TTC549 (cell line): Measurements from ENCODE around the gene CNGA3.
"Not testable (repeated sequence)": the region's sequence is repeated elsewhere in the genome, so short reads cannot be mapped to it uniquely, and the experiment has no call there.

Experiments used
- FAIRE-seq: peaks from 2 replicates; lab custom pipeline; 2012; peaks lifted over from hg19 to GRCh38; lab: Jason Lieb, UNC

Gene CNGA3

GRCh38 chr2:98346311-98347236 lies at the start of gene CNGA3:
CNGA3 (plus strand) TSS chr2:98346456; CDS start chr2:98369976, 23,520 bp downstream.
- no peak for FAIRE-seq

- FAIRE-seq = no peak
Observed at GRCh38 chr2:98297817-98298682, 48.2 kb upstream of the CNGA3 start.

- FAIRE-seq = no peak
Observed at GRCh38 chr2:98298683-98299164, 47.5 kb upstream of the CNGA3 start.

GRCh38 chr2:98299211-98299905 lies 46.9 kb upstream of the CNGA3 start:
- FAIRE-seq = no peak

GRCh38 chr2:98300141-98300874 lies 45.9 kb upstream of the CNGA3 start:
- no peak for FAIRE-seq

DNA sequence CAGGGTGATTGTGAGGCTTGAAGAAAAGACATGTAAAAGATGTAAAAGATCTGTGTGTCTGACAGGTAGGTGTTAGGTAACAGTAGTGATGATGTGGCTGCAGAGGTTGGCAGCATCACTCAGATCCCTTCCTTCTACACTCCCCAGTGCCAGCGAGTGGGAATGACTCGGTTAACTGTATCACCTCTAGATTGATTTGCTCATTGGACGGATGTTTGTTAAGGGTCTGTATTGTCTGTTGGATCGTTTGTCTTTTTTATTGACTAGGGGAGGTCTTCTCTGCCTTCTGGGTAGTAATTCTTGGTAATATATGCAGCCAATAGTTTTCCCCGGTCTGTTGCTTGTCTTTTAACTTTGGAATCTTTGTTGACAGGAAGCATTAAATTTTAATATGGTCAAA lies 44.8 kb upstream of the CNGA3 start:
- no peak for FAIRE-seq

DNA sequence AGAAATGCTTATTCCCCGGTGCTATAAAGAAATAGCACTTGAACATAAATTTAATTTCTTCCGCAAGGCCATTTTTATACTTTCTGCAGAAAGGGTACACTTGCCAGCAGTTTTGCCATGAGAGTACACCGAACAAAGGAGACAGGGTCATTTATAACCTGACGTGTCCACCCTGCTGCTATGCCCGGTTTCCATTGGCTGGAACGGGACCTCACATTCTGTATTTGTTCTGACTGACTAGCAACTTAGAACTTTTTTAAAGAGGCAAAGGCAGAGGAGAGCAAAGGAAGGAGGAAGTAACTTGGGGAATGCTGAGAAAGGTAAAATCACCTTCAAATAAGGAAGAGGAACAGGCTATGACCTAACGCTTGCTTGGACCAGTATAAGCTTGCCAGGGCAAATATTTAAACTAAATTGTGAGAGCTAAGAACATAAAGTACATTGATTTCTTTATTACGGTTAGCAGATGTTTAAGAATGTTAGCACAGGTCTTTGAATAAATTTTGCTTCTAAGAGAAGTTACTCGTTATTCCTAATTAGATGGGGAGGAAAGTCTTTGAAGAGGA lies 39.0 kb upstream of the CNGA3 start:
- FAIRE-seq = not testable (repeated sequence)

DNA sequence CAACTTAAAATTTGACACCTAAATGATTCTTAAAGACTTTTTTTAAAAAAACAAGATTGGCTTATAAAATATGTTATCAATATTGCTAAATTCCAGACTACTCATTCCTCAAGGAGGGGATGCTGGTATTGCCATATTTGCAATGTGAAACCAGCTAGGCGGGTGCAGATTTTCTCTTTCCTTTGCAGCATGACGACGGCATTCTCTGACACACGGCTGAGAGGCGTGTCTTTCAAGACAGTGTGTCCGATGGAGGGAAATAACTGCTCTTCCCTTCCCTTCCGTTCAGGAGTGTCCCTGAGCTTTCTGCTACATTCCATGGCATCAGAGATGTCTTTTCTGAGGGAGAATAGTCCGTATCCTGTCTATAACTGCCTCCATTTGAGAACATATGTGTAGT lies 38.2 kb upstream of the CNGA3 start:
- FAIRE-seq = no peak

GRCh38 chr2:98308532-98308931 lies 37.7 kb upstream of the CNGA3 start:
- FAIRE-seq = no peak

GRCh38 chr2:98309580-98309979 lies 36.7 kb upstream of the CNGA3 start:
- FAIRE-seq = no peak

DNA sequence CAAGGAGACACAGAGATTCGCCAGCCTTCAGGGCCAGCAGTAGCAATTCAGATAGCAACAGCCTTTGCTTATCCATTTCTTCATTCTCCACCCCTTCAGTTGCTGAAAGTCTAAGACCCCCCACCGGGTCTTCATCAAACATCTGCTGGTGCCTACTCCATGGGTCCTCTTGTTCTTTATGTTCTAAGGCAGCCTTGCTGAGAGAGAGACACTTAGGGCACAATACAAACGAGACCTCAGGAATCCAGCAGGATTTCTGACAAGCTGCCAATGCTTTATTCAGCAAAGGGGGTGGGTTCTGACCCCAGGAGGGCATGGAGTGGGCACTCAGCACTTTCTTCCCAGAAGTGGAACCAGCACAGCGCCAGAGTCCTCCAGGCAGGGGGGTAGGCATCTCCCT lies 36.2 kb upstream of the CNGA3 start:
- no peak for FAIRE-seq

DNA sequence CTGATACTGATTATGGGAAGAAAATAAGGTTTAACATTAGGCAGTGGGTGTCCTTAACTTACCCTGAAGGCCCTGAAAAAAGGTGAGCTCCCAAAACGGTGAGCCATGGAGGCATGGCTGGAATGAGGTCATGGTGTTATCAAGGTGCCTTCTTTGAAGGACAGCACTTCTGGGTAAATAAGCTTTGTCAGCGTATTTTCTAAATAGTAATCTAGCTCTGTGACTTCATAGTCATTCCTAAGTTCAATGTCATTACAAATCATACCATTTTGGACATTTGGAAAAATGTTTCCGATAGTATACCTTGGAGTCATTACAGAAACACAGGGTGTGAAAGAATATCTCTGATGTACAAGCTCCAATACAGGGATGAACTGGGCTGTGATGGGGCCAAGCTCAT lies 35.2 kb upstream of the CNGA3 start:
- no peak for FAIRE-seq

DNA sequence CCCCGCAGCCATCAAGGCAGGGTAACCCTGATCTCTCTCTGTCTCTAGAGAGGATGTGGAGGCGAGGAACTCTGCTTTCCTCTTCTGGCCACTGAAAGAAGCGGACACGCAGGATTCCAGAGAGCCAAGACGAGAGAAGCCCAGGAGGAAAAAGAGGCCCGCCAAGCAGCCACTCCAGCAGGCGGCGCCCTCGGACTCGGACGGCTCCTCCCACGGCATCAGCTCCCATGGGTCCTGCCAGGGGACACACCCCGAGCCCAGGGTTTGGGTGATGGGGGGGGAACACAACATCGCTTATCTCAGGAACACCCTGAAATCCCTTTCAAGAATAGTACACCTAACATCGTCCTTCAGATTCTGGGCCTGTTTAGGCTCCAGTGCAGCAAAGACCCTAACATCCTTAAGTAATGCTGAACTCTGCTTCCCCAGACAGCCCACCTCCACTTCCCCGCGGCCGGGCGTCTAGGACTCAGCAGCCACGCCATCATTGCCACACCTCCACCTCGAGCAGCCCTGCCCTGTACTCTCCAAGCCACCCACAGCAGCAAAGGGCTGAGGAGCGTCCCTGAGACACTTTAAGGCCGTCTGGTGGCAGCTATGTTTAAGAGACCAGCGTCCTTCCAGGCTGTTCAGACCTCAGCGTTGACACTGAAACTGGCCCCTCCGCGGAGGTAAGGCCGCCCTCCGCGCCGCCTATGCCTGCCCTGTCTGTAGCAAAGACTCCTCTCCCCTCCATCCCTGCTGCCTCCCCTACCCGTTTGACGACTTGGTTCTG lies 34.3 kb upstream of the CNGA3 start:
- no peak for FAIRE-seq

DNA sequence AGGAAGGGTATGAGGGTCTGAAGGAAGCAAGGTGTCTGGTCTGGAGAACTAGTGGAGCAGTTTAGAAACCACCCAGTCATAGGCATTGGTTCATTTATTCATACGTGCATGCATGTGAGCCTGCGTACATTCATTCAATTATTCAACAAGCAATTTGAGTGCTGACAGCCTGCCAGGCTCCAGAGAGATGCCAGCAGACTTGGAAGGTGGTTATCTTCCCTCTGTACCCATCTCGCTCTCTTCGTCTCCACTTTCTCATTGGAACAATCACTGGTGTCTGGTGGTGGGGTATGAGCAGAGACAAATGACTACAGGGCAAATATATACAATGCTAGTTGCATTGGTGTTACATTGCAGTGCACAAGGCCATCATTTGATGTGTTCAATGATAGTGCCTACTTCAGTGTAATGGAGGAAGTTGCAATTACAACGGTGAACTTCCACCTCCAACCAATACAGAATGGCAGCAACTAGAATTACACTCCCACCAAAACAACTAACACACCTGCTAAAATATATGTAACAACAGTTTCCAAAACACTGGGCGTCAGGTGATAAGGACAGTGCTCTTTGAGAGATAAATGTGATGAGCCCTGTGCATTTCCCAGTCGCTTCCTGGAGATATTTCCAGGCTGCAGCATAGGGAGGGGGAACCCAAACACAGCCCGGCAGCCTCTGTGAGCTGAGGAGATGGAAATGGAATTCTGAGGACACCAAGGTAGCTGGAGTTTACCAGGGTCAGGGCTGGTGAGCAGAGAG lies 32.6 kb upstream of the CNGA3 start:
- no peak for FAIRE-seq

DNA sequence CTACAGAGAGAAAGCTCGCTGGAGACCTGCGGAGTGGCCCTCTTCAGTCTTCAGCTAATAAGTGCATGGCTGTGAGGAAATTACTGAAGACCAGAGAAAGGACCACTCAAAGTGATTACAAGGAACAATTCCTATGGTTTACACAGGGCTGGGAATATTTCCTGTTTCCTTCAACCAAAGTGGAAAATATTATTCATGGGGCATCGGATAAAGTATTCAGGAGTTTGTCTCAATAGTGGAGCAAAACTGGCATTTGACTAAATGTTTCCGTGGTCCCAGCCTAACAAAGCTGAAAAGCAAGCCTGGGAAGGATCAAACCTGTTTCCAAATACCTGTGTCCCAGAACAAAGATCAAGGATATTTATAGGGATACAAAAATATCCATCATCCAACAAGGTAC lies 32.0 kb upstream of the CNGA3 start:
- no peak for FAIRE-seq

DNA sequence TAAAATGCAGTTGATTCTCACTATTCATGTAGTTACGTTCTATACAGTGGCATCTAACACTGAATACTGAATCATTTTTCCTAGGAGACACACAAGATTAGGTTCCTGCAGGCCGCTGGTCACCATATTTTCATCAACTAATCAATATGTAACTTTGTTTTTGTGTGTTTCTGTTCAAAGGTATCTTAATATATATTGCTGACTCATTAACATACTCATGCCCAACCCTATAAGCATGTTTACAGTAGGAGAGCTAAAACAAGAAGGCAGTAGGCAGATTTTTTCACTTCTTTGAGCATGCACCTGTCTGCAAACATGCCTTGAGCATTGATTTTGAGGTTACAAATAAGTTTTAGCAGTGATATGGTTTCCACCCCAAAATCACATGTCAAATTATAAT lies 30.3 kb upstream of the CNGA3 start:
- FAIRE-seq = no peak

- no peak for FAIRE-seq
Observed at GRCh38 chr2:98317214-98317613, 29.0 kb upstream of the CNGA3 start.

GRCh38 chr2:98320171-98320570 lies 26.1 kb upstream of the CNGA3 start:
- FAIRE-seq = not testable (repeated sequence)

DNA sequence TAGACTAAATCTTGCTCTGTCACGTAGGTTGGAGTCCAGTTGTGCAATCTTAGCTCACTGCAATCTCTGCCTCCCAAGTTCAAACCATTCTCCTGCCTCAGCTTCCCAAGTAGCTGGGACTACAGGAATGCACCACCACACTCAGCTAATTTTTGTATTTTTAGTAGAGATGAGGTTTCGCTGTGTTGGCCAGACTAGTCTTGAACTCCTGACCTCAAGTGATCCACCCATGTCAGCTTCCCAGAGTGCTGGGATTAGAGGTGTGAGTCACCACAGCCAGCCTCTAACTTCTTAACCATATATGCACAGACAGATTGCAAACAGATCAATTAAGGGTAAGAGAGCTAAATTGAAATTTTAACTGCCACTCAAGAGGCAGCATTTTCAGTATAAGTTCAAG lies 22.1 kb upstream of the CNGA3 start:
- FAIRE-seq = no peak

DNA sequence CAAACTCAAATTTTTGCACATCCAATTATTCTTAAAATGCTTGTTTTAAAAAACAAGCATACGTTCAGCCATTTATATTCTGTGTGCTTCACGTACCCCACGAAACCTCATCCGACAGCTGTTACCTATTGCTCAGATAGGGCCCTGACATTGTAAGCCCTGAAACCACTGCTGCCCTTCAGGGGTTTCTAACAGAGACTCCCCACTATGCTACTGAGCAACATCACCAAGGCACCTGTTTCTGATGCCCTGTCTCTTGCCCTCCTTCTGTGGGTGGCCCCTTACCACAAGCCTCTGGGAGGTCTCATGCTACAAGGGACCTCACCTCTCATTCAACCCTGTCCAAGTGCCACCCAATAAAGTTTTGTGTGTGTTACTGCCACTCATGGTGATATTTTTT lies 18.5 kb upstream of the CNGA3 start:
- no peak for FAIRE-seq
